ENCODE measurements around the gene TSHZ3. TPM values are rescaled to one million over a fixed set of nuclear protein-coding genes. Genes with fewer than 3 reads are reported as not detected.

Gene TSHZ3
- total RNA-seq, 1 donor from 2014 or later: 82.5 TPM

- Mint-ChIP-seq H3K27ac (no peak overlapping the region), H3K27me3 (ENCODE audit: low read depth) (no peaks in the 10 kb centered on the region), H3K36me3 (peaks cover 21% of the 10 kb centered on the region)
Measured at GRCh38 chr19:31296741-31297390, 52.4 kb downstream of the TSHZ3 start.

GRCh38 chr19:31294189-31294588, 55.0 kb downstream of the TSHZ3 start:
- Mint-ChIP-seq H3K4me1 (no peaks in the 10 kb centered on the region), H3K27me3 (ENCODE audit: low read depth) (no peaks in the 10 kb centered on the region), H3K36me3 (peaks cover 21% of the 10 kb centered on the region), H3K27ac (no peak overlapping the region), H3K4me3 (no peak overlapping the region), H3K9me3 (peaks cover 3% of the 10 kb centered on the region)
- no peak for DNase-seq (ENCODE audit: low spot score in 2 of 2, unreplicated experiment in 2 of 2)
- no peak for TF ChIP-seq CTCF (IDR thresholded peaks at IDR 0.05; ENCODE audit: unreplicated experiment)

More at GRCh38 chr19:31296741-31297390, 52.4 kb downstream of the TSHZ3 start:
- Mint-ChIP-seq H3K4me3 (no peak overlapping the region), H3K4me1 (peaks cover 12% of the 10 kb centered on the region), H3K9me3 (peaks cover 3% of the 10 kb centered on the region)
- DNase-seq (ENCODE audit: low spot score in 2 of 2, unreplicated experiment in 2 of 2): no peak
- no peak for TF ChIP-seq CTCF (IDR thresholded peaks at IDR 0.05; ENCODE audit: unreplicated experiment)

- TF ChIP-seq CTCF (IDR thresholded peaks at IDR 0.05; ENCODE audit: unreplicated experiment): no peak
- Mint-ChIP-seq H3K27ac (no peak overlapping the region), H3K4me1 (no peaks in the 10 kb centered on the region), H3K9me3 (peaks cover 3% of the 10 kb centered on the region), H3K4me3 (no peak overlapping the region), H3K36me3 (peaks cover 23% of the 10 kb centered on the region), H3K27me3 (ENCODE audit: low read depth) (no peaks in the 10 kb centered on the region)
- no peak for DNase-seq (ENCODE audit: low spot score in 2 of 2, unreplicated experiment in 2 of 2)
Measured at GRCh38 chr19:31292639-31293185, 56.5 kb downstream of the TSHZ3 start.

- no peak overlapping the region for H3K27ac Mint-ChIP-seq
- no peaks in the 10 kb centered on the region for H3K27me3 Mint-ChIP-seq (ENCODE audit: low read depth)
Measured at GRCh38 chr19:31290931-31291590, 58.2 kb downstream of the TSHZ3 start.

GRCh38 chr19:31289976-31290375, 59.3 kb downstream of the TSHZ3 start:
- Mint-ChIP-seq H3K27ac (peak overlapping the region; percentile 42), H3K27me3 (ENCODE audit: low read depth) (no peaks in the 10 kb centered on the region), H3K4me3 (no peak overlapping the region), H3K4me1 (peaks cover 7% of the 10 kb centered on the region), H3K9me3 (peaks cover 3% of the 10 kb centered on the region), H3K36me3 (peaks cover 24% of the 10 kb centered on the region)
- DNase-seq (ENCODE audit: low spot score in 2 of 2, unreplicated experiment in 2 of 2): no peak
- no peak for TF ChIP-seq CTCF (IDR thresholded peaks at IDR 0.05; ENCODE audit: unreplicated experiment)

More at GRCh38 chr19:31290931-31291590, 58.2 kb downstream of the TSHZ3 start:
- Mint-ChIP-seq H3K36me3 (peaks cover 27% of the 10 kb centered on the region), H3K4me1 (peaks cover 3% of the 10 kb centered on the region), H3K9me3 (peaks cover 3% of the 10 kb centered on the region), H3K4me3 (no peak overlapping the region)
- TF ChIP-seq CTCF (IDR thresholded peaks at IDR 0.05; ENCODE audit: unreplicated experiment): no peak
- no peak for DNase-seq (ENCODE audit: low spot score in 2 of 2, unreplicated experiment in 2 of 2)

Measured in mesothelial cell of epicardium (in vitro differentiated cells).